ENCODE data around the gene ADGRG3. TPM values are rescaled to one million over a fixed set of nuclear protein-coding genes. Genes with fewer than 3 reads are reported as not detected.

The ADGRG3 gene
- total RNA-seq, 4 donors from 2014 or later: 2.0 to 9.6 (median 3.7) TPM

- Histone ChIP-seq H3K9me3 (no peaks in the 10 kb centered on the region), H3K27ac (replicated peaks in 1 of 4) (no peak overlapping the region), H3K4me1 (peaks cover 0 to 4% (median 0%) of the 10 kb centered on the region in 4 donors), H3K4me3 (no peak overlapping the region), H3K27me3 (no peaks in the 10 kb centered on the region), H3K36me3 (no peaks in the 10 kb centered on the region)
- WGBS: 90% methylated on average over 15 of the region's 17 CpGs
- no peak for DNase-seq (ENCODE audit: extremely low spot score)
- TF ChIP-seq EP300 (IDR thresholded peaks at IDR 0.05) (no peak), POLR2A (IDR thresholded peaks at IDR 0.05; ENCODE audit: low read depth) (no peak), POLR2AphosphoS5 (IDR thresholded peaks at IDR 0.05) (no peak)
- TF ChIP-seq, protein P1, sequence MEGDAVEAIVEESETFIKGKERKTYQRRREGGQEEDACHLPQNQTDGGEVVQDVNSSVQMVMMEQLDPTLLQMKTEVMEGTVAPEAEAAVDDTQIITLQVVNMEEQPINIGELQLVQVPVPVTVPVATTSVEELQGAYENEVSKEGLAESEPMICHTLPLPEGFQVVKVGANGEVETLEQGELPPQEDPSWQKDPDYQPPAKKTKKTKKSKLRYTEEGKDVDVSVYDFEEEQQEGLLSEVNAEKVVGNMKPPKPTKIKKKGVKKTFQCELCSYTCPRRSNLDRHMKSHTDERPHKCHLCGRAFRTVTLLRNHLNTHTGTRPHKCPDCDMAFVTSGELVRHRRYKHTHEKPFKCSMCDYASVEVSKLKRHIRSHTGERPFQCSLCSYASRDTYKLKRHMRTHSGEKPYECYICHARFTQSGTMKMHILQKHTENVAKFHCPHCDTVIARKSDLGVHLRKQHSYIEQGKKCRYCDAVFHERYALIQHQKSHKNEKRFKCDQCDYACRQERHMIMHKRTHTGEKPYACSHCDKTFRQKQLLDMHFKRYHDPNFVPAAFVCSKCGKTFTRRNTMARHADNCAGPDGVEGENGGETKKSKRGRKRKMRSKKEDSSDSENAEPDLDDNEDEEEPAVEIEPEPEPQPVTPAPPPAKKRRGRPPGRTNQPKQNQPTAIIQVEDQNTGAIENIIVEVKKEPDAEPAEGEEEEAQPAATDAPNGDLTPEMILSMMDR (IDR thresholded peaks at IDR 0.05): no peak
- intact Hi-C loops (cut with DNase I): no loop called here
Observed at GRCh38 chr16:57697896-57698537, 29.9 kb downstream of the ADGRG3 start.

DNA sequence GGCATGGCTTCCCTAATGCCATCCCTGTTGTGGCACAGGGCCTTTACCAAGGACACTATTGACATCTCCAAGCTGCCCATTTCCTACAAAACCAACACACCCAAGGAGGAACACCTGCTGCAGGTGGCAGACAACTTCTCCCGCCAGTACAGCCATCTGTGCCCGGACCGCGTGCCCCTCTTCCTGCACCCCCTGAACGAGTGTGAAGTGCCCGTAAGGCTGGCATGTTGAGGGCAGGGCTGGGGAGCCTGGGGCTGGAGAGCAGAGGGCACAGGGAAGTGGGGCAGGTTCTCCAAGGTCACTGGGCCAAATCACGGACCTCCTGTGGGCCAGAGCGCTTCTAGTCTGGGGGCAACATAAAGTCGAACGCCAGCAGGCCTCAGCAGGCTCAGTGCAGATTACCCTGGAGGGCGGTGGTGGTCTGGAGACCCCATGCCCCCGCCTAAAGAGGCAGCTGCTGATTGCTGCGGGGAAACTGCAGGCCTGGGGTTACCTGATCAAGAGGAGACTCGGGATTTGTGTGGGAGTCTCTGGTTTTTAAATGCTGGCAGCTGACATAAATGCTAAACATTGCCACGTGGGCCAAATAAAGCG is 30.8 kb downstream of the ADGRG3 start:
- Histone ChIP-seq H3K27me3 (no peaks in the 10 kb centered on the region), H3K27ac (replicated peaks in 1 of 4) (no peak overlapping the region), H3K9me3 (no peaks in the 10 kb centered on the region), H3K36me3 (no peaks in the 10 kb centered on the region), H3K4me3 (no peak overlapping the region), H3K4me1 (peaks cover 0 to 4% (median 0%) of the 10 kb centered on the region in 4 donors)
- intact Hi-C loops (cut with DNase I): no loop called here
- no peak for DNase-seq (ENCODE audit: extremely low spot score)
- WGBS: 95% methylated on average over 15 of the region's 16 CpGs
- TF ChIP-seq POLR2A (IDR thresholded peaks at IDR 0.05; ENCODE audit: low read depth) (no peak), POLR2AphosphoS5 (IDR thresholded peaks at IDR 0.05) (no peak), EP300 (IDR thresholded peaks at IDR 0.05) (no peak)
- TF ChIP-seq, protein P1 (IDR thresholded peaks at IDR 0.05): no peak

- Histone ChIP-seq H3K4me3 (no peak overlapping the region), H3K27me3 (no peaks in the 10 kb centered on the region), H3K4me1 (peaks cover 0 to 4% (median 0%) of the 10 kb centered on the region in 4 donors), H3K27ac (replicated peaks in 1 of 4) (no peak overlapping the region), H3K9me3 (no peaks in the 10 kb centered on the region), H3K36me3 (no peaks in the 10 kb centered on the region)
- 86% methylated on average over 2 of the region's 3 CpGs for WGBS
- intact Hi-C loops (cut with DNase I): no loop called here
- no peak for TF ChIP-seq EP300 (IDR thresholded peaks at IDR 0.05)
- TF ChIP-seq POLR2AphosphoS5 (IDR thresholded peaks at IDR 0.05): no peak
- no peak for TF ChIP-seq POLR2A (IDR thresholded peaks at IDR 0.05; ENCODE audit: low read depth)
- TF ChIP-seq, protein P1 (IDR thresholded peaks at IDR 0.05): no peak
- no peak for DNase-seq (ENCODE audit: extremely low spot score)
Observed at GRCh38 chr16:57699481-57699880, 31.4 kb downstream of the ADGRG3 start.

DNA sequence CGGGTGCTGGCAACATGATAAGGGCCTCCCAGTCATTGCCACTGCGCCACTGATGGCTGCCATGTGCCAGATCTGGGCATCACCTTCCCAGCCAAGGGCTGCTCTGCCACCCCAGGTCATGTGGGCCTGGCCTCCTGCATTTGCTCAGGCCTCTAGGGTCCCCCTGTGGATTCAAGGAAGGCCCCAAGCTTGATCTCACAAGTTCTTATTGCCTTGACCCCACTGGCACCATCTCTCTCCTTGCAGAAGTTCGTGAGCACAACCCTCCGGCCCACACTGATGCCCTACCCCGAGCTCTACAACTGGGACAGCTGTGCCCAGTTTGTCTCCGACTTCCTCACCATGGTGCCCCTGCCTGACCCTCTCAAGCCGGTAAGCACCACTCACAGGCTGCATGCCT is 31.8 kb downstream of the ADGRG3 start:
- Histone ChIP-seq H3K9me3 (no peaks in the 10 kb centered on the region), H3K27ac (replicated peaks in 1 of 4) (no peak overlapping the region), H3K4me1 (no peaks in the 10 kb centered on the region), H3K4me3 (no peak overlapping the region), H3K36me3 (no peaks in the 10 kb centered on the region), H3K27me3 (no peaks in the 10 kb centered on the region)
- intact Hi-C loops (cut with DNase I): no loop called here
- WGBS: 100% methylated on average over 5 of the region's 7 CpGs
- TF ChIP-seq, protein P1 (IDR thresholded peaks at IDR 0.05): no peak
- DNase-seq (ENCODE audit: extremely low spot score): no peak
